Astrocyte (in vitro differentiated cells and primary cell): ENCODE results near the gene P3H2. TPM values are rescaled to one million over a fixed set of nuclear protein-coding genes. Genes with fewer than 3 reads are reported as not detected.
A peak's percentile ranks its signal among the peaks of the same experiment; 100 is the strongest.

Experiments
- DNase-seq: peaks from one replicate; pipeline ENCODE4 v3.0.0-alpha.2; 2010; ENCODE audit warnings: low read depth
- FAIRE-seq: peaks from 2 replicates; lab custom pipeline; 2011; peaks lifted over from hg19 to GRCh38; lab: Jason Lieb, UNC
- H2AFZ ChIP-seq: 2 replicates; pipeline ENCODE4 v1.6.0; 2012; ENCODE audit warnings: low read depth, low read length, inconsistent platforms
- H3K27ac ChIP-seq: 2 replicates; pipeline ENCODE4 v1.5.1; 2011; ENCODE audit warnings: low read depth, low read length, inconsistent platforms
- H3K27me3 ChIP-seq: 2 replicates; pipeline ENCODE4 v1.6.0; 2011; ENCODE audit warnings: low read length, inconsistent platforms; ENCODE audit not compliant: insufficient read depth
- H3K36me3 ChIP-seq: 2 replicates; pipeline ENCODE4 v1.5.1; 2011; ENCODE audit warnings: low read length, inconsistent platforms; ENCODE audit not compliant: insufficient read depth
- H3K4me1 ChIP-seq: 2 replicates; pipeline ENCODE4 v1.5.1; 2011; ENCODE audit warnings: low read length, inconsistent platforms; ENCODE audit not compliant: insufficient read depth
- H3K4me2 ChIP-seq: 2 replicates; pipeline ENCODE4 v1.6.0; 2012; ENCODE audit warnings: low read length, inconsistent platforms
- H3K4me3 ChIP-seq: 2 replicates; pipeline ENCODE4 v1.5.1; 2011; ENCODE audit warnings: low read depth, mild to moderate bottlenecking, low read length, inconsistent platforms; ENCODE audit not compliant: insufficient read depth
- H3K79me2 ChIP-seq: 2 replicates; pipeline ENCODE4 v1.6.0; 2012; ENCODE audit warnings: mild to moderate bottlenecking, low read length, inconsistent platforms; ENCODE audit not compliant: insufficient read depth
- H3K9ac ChIP-seq: 2 replicates; pipeline ENCODE4 v1.6.0; 2012; ENCODE audit warnings: mild to moderate bottlenecking, low read length, inconsistent platforms
- H3K9me3 ChIP-seq: 2 replicates; pipeline ENCODE4 v1.5.1; 2012; ENCODE audit warnings: low read depth, mild to moderate bottlenecking, low read length, inconsistent platforms; ENCODE audit not compliant: insufficient read depth
- H4K20me1 ChIP-seq: 2 replicates; pipeline ENCODE4 v1.6.0; 2012; ENCODE audit warnings: low read length, inconsistent platforms; ENCODE audit not compliant: insufficient read depth
- H3K27ac Mint-ChIP-seq: one replicate; pipeline ENCODE4 v1.8.0; 2021; ENCODE audit warnings: mild to moderate bottlenecking, mixed read lengths; ENCODE audit not compliant: unreplicated experiment
- H3K27me3 Mint-ChIP-seq: one replicate; pipeline ENCODE4 v1.8.0; 2021; ENCODE audit warnings: low read depth, mixed read lengths; ENCODE audit not compliant: unreplicated experiment
- H3K36me3 Mint-ChIP-seq: one replicate; pipeline ENCODE4 v1.8.0; 2021; ENCODE audit warnings: low read depth, mixed read lengths; ENCODE audit not compliant: unreplicated experiment
- H3K4me1 Mint-ChIP-seq: one replicate; pipeline ENCODE4 v1.8.0; 2021; ENCODE audit warnings: low read depth, mixed read lengths; ENCODE audit not compliant: unreplicated experiment
- H3K4me3 Mint-ChIP-seq: one replicate; pipeline ENCODE4 v1.8.0; 2021; ENCODE audit warnings: mild to moderate bottlenecking, moderate library complexity, mixed read lengths; ENCODE audit not compliant: unreplicated experiment
- H3K9me3 Mint-ChIP-seq: one replicate; pipeline ENCODE4 v1.8.0; 2021; ENCODE audit warnings: mild to moderate bottlenecking, mixed read lengths; ENCODE audit not compliant: unreplicated experiment
- EZH2 ChIP-seq: IDR thresholded peaks from 2 replicates; pipeline ENCODE4 v1.6.1; 2012; ENCODE audit warnings: mild to moderate bottlenecking, low read length, inconsistent platforms; ENCODE audit not compliant: insufficient read depth
- total RNA-seq: library from RNA; stranded (reverse); gene quantifications from 2 replicates; pipeline ENCODE4 v1.2.1, GENCODE V29; 2021
- TF ChIP-seq, protein P1 (sequence below): IDR thresholded peaks from 2 replicates; pipeline ENCODE4 v1.5.1; 2011; ENCODE audit warnings: low read depth, mild to moderate bottlenecking, inconsistent platforms, low read length, moderate library complexity; ENCODE audit not compliant: insufficient read depth

The P3H2 gene
- total RNA-seq, 1 donor from 2014 or later, result 57.7 TPM

DNA sequence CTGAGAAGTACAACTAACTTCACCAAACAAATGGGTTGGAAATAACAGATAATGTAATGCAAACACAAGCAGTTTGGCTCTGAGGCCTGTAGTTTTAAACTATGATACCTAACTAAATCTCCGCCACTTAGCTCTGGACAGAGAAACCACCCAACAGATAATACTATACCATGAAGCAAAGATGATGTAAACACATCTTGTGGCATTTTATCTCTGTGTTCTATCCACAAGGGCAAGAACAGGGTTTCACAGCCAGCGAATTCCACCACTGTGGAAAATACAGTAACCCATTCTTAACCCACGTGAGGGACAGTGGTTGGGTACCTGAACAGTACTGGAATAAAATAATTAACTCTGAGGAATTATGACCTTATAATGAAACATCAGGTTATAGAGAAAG lies 93.6 kb downstream of the P3H2 start:
- H3K36me3 Mint-ChIP-seq, result no peaks in the 10 kb centered on the region
- Histone ChIP-seq H3K4me3 (no peak overlapping the region), H4K20me1 (no peaks in the 10 kb centered on the region), H3K9me3 (no peaks in the 10 kb centered on the region), H3K79me2 (no peaks in the 10 kb centered on the region), H3K27me3 (no peaks in the 10 kb centered on the region), H3K4me1 (peaks cover 5% of the 10 kb centered on the region), H3K27ac (no peak overlapping the region), H2AFZ (no peak overlapping the region), H3K9ac (no peak overlapping the region), H3K4me2 (no peak overlapping the region), H3K36me3 (no peaks in the 10 kb centered on the region)
- no peak for TF ChIP-seq EZH2
- TF ChIP-seq, protein P1, sequence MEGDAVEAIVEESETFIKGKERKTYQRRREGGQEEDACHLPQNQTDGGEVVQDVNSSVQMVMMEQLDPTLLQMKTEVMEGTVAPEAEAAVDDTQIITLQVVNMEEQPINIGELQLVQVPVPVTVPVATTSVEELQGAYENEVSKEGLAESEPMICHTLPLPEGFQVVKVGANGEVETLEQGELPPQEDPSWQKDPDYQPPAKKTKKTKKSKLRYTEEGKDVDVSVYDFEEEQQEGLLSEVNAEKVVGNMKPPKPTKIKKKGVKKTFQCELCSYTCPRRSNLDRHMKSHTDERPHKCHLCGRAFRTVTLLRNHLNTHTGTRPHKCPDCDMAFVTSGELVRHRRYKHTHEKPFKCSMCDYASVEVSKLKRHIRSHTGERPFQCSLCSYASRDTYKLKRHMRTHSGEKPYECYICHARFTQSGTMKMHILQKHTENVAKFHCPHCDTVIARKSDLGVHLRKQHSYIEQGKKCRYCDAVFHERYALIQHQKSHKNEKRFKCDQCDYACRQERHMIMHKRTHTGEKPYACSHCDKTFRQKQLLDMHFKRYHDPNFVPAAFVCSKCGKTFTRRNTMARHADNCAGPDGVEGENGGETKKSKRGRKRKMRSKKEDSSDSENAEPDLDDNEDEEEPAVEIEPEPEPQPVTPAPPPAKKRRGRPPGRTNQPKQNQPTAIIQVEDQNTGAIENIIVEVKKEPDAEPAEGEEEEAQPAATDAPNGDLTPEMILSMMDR, result no peak
- H3K4me3 Mint-ChIP-seq, result no peak overlapping the region
- no peaks in the 10 kb centered on the region for H3K9me3 Mint-ChIP-seq
- H3K27me3 Mint-ChIP-seq, result no peaks in the 10 kb centered on the region
- peaks cover 25% of the 10 kb centered on the region for H3K4me1 Mint-ChIP-seq
- H3K27ac Mint-ChIP-seq, result no peak overlapping the region
- DNase-seq (no peak), FAIRE-seq (no peak)

DNA sequence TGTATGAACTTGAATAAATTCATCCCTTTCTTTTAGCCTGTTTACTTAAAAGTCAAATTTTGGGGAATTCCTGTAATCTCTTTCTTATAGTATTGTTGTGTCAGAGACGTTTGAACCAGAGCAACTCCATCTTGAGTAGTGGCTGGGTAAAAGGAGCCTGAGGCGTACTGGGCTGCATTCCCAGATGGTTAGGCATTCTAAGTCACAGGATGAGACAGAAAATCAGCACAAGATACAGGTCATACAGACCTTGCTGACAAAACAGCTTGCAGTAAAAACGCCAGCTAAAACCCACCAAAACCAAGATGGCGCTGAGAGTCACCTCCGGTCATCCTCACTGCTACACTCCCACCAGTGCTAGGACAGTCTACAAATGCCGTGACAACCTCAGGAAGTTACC lies 94.5 kb downstream of the P3H2 start:
- TF ChIP-seq EZH2, result no peak
- TF ChIP-seq, protein P1, result no peak
- H3K9me3 Mint-ChIP-seq, result no peaks in the 10 kb centered on the region

DNA sequence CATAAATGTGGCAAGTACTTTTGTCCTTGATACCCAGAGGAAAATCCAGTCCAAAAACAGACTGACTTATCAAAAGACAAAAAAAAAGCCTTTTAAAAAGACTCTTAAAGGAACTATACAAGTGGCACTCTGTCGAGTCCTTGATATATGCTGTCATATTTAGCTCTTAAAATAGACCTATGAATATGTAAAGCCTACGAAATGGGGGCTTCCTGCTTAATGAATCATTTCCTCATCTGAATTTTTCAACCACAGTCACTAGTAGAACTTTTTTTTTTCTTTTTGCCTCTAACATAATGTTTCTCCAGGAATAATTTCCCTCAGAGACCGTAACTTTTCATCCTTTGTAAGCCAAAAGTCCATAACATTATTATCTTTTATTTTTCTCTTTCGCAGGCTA lies 95.8 kb downstream of the P3H2 start:
- Histone ChIP-seq H3K36me3 (no peaks in the 10 kb centered on the region), H3K4me2 (peak overlapping the region; percentile 67), H2AFZ (no peak overlapping the region), H3K27me3 (no peaks in the 10 kb centered on the region), H3K9ac (peak overlapping the region; percentile 35), H3K9me3 (no peaks in the 10 kb centered on the region), H3K27ac (peak overlapping the region; percentile 43), H3K4me3 (no peak overlapping the region), H3K79me2 (no peaks in the 10 kb centered on the region), H4K20me1 (no peaks in the 10 kb centered on the region), H3K4me1 (peaks cover 5% of the 10 kb centered on the region)
- H3K4me1 Mint-ChIP-seq, result peaks cover 30% of the 10 kb centered on the region
- DNase-seq (peak; percentile 74), FAIRE-seq (peak; percentile 92)
- no peaks in the 10 kb centered on the region for H3K9me3 Mint-ChIP-seq
- TF ChIP-seq, protein P1, result no peak
- TF ChIP-seq EZH2, result no peak
- no peaks in the 10 kb centered on the region for H3K27me3 Mint-ChIP-seq
- no peaks in the 10 kb centered on the region for H3K36me3 Mint-ChIP-seq
- no peak overlapping the region for H3K4me3 Mint-ChIP-seq
- no peak overlapping the region for H3K27ac Mint-ChIP-seq

More for the DNA sequence above, 94.5 kb downstream of the P3H2 start:
- Histone ChIP-seq H3K9me3 (no peaks in the 10 kb centered on the region), H3K27me3 (no peaks in the 10 kb centered on the region), H3K27ac (no peak overlapping the region), H4K20me1 (no peaks in the 10 kb centered on the region), H2AFZ (no peak overlapping the region), H3K9ac (no peak overlapping the region), H3K4me1 (peaks cover 5% of the 10 kb centered on the region), H3K79me2 (no peaks in the 10 kb centered on the region), H3K4me3 (no peak overlapping the region), H3K36me3 (no peaks in the 10 kb centered on the region), H3K4me2 (no peak overlapping the region)
- DNase-seq, result no peak
- peaks cover 26% of the 10 kb centered on the region for H3K4me1 Mint-ChIP-seq
- no peak for FAIRE-seq
- no peak overlapping the region for H3K27ac Mint-ChIP-seq
- no peaks in the 10 kb centered on the region for H3K36me3 Mint-ChIP-seq
- no peaks in the 10 kb centered on the region for H3K27me3 Mint-ChIP-seq
- no peak overlapping the region for H3K4me3 Mint-ChIP-seq
